ENCODE data around the gene TOGARAM1. TPM values are rescaled to one million over a fixed set of nuclear protein-coding genes. Genes with fewer than 3 reads are reported as not detected.

Gene TOGARAM1
- total RNA-seq, 1 donor from 2014 or later = 42.3 TPM

- Histone ChIP-seq H3K4me1 (ENCODE audit: control insufficient read depth in 3 of 3, insufficient read depth in 3 of 3, low read length in 3 of 3) (no peaks in the 10 kb centered on the region), H3K36me3 (ENCODE audit: control insufficient read depth in 3 of 3, insufficient read depth in 3 of 3, low read length in 3 of 3) (peaks cover 0 to 6% (median under 1%) of the 10 kb centered on the region in 3 donors), H3K4me3 (ENCODE audit: low read length in 3 of 3) (no peak overlapping the region), H3K9me3 (ENCODE audit: control insufficient read depth in 3 of 3, low read length in 3 of 3) (no peaks in the 10 kb centered on the region), H3K9ac (ENCODE audit: low read depth in 1 of 3, low read length in 3 of 3) (no peak overlapping the region), H3K27ac (ENCODE audit: low read depth, low read length) (no peak overlapping the region), H3K27me3 (ENCODE audit: control insufficient read depth in 3 of 3, insufficient read depth in 3 of 3, low read length in 3 of 3) (no peaks in the 10 kb centered on the region)
Observed at GRCh38 chr14:45057881-45058364, 95.9 kb downstream of the TOGARAM1 start.

GRCh38 chr14:45060551-45060950 lies 98.6 kb downstream of the TOGARAM1 start:
- H3K27ac ChIP-seq (ENCODE audit: low read depth, low read length) = no peak overlapping the region
- peaks cover 0 to 5% (median 2%) of the 10 kb centered on the region in 3 donors for H3K4me1 ChIP-seq (ENCODE audit: control insufficient read depth in 3 of 3, insufficient read depth in 3 of 3, low read length in 3 of 3)
- no peaks in the 10 kb centered on the region for H3K9me3 ChIP-seq (ENCODE audit: control insufficient read depth in 3 of 3, low read length in 3 of 3)

DNA sequence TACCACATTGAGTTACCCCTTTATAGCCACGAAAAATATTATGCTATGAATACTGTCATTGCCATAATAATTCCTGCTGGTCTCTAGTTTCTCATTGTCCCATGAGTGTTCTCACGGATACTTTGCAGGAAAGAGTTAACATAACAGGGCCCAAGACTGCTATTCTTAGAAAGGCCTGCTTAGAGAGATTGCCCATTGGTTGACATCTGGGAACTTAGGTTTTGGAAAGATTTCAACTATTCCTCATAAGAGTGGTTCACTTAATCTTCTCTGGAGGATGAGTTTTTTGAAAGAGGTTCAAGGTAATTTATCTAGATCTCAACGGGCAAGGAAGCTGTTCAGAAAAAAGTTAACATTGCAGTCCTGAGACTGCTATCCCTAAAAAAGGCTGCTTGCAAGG lies 103.5 kb downstream of the TOGARAM1 start:
- Histone ChIP-seq H3K36me3 (ENCODE audit: control insufficient read depth in 3 of 3, insufficient read depth in 3 of 3, low read length in 3 of 3) (no peaks in the 10 kb centered on the region), H3K4me3 (ENCODE audit: low read length in 3 of 3) (peak overlapping the region; percentile 13 to 45 (median 43)), H3K27me3 (ENCODE audit: control insufficient read depth in 3 of 3, insufficient read depth in 3 of 3, low read length in 3 of 3) (no peaks in the 10 kb centered on the region), H3K9me3 (ENCODE audit: control insufficient read depth in 3 of 3, low read length in 3 of 3) (no peaks in the 10 kb centered on the region), H3K9ac (ENCODE audit: low read depth in 1 of 3, low read length in 3 of 3) (peak overlapping the region in 1 of 3 donors; percentile 18), H3K27ac (ENCODE audit: low read depth, low read length) (peak overlapping the region; percentile 66), H3K4me1 (ENCODE audit: control insufficient read depth in 3 of 3, insufficient read depth in 3 of 3, low read length in 3 of 3) (peaks cover 6 to 10% (median 7%) of the 10 kb centered on the region in 3 donors)

More at GRCh38 chr14:45060551-45060950, 98.6 kb downstream of the TOGARAM1 start:
- Histone ChIP-seq H3K9ac (ENCODE audit: low read depth in 1 of 3, low read length in 3 of 3) (no peak overlapping the region), H3K27me3 (ENCODE audit: control insufficient read depth in 3 of 3, insufficient read depth in 3 of 3, low read length in 3 of 3) (no peaks in the 10 kb centered on the region), H3K36me3 (ENCODE audit: control insufficient read depth in 3 of 3, insufficient read depth in 3 of 3, low read length in 3 of 3) (no peaks in the 10 kb centered on the region), H3K4me3 (ENCODE audit: low read length in 3 of 3) (no peak overlapping the region)

- Histone ChIP-seq H3K4me1 (ENCODE audit: control insufficient read depth in 3 of 3, insufficient read depth in 3 of 3, low read length in 3 of 3) (peaks cover 6 to 10% (median 7%) of the 10 kb centered on the region in 3 donors), H3K27ac (ENCODE audit: low read depth, low read length) (peak overlapping the region; percentile 66), H3K27me3 (ENCODE audit: control insufficient read depth in 3 of 3, insufficient read depth in 3 of 3, low read length in 3 of 3) (no peaks in the 10 kb centered on the region), H3K4me3 (ENCODE audit: low read length in 3 of 3) (peak overlapping the region in 2 of 3 donors; percentile 14 to 45), H3K36me3 (ENCODE audit: control insufficient read depth in 3 of 3, insufficient read depth in 3 of 3, low read length in 3 of 3) (no peaks in the 10 kb centered on the region), H3K9ac (ENCODE audit: low read depth in 1 of 3, low read length in 3 of 3) (peak overlapping the region in 1 of 3 donors; percentile 25), H3K9me3 (ENCODE audit: control insufficient read depth in 3 of 3, low read length in 3 of 3) (no peaks in the 10 kb centered on the region)
Observed at GRCh38 chr14:45065956-45066355, 104.0 kb downstream of the TOGARAM1 start.

DNA sequence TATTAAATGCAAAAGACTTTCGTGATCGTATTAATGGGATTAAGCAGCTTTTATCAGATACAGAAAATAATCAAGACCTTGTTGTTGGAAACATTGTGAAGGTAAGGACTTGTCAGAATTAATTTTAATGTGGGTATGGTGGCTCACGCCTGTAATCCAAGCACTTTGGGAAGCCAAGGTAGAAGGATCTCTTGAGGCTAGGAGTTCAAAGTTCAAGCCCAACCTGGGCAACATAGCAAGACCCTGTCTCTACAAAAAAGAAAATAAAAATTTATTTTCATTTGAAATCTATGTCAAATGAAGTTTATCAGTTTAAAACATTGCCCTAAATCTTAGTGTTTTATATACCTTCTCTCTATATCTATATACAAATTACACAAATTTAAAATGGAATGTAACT lies 104.7 kb downstream of the TOGARAM1 start:
- Histone ChIP-seq H3K27ac (ENCODE audit: low read depth, low read length) (peak overlapping the region; percentile 66), H3K36me3 (ENCODE audit: control insufficient read depth in 3 of 3, insufficient read depth in 3 of 3, low read length in 3 of 3) (no peaks in the 10 kb centered on the region), H3K9ac (ENCODE audit: low read depth in 1 of 3, low read length in 3 of 3) (no peak overlapping the region), H3K27me3 (ENCODE audit: control insufficient read depth in 3 of 3, insufficient read depth in 3 of 3, low read length in 3 of 3) (no peaks in the 10 kb centered on the region), H3K4me1 (ENCODE audit: control insufficient read depth in 3 of 3, insufficient read depth in 3 of 3, low read length in 3 of 3) (peaks cover 6 to 10% (median 7%) of the 10 kb centered on the region in 3 donors), H3K4me3 (ENCODE audit: low read length in 3 of 3) (no peak overlapping the region), H3K9me3 (ENCODE audit: control insufficient read depth in 3 of 3, low read length in 3 of 3) (no peaks in the 10 kb centered on the region)

DNA sequence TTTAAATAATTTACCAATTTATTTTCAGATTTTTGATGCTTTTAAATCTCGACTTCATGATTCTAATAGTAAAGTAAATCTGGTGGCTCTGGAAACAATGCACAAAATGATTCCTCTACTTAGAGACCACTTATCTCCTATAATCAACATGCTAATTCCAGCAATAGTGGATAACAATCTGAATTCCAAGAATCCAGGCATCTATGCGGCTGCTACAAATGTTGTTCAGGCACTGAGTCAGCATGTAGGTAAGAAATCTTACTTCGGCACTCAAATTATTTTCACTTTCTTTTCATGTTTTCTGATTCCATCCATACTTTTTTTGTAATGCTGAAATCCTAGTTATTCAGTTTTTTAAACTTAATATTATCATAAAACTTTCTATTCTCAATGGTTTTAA lies 106.4 kb downstream of the TOGARAM1 start:
- Histone ChIP-seq H3K36me3 (ENCODE audit: control insufficient read depth in 3 of 3, insufficient read depth in 3 of 3, low read length in 3 of 3) (no peaks in the 10 kb centered on the region), H3K9ac (ENCODE audit: low read depth in 1 of 3, low read length in 3 of 3) (no peak overlapping the region), H3K27ac (ENCODE audit: low read depth, low read length) (no peak overlapping the region), H3K4me3 (ENCODE audit: low read length in 3 of 3) (no peak overlapping the region), H3K4me1 (ENCODE audit: control insufficient read depth in 3 of 3, insufficient read depth in 3 of 3, low read length in 3 of 3) (peaks cover 6 to 10% (median 7%) of the 10 kb centered on the region in 3 donors), H3K9me3 (ENCODE audit: control insufficient read depth in 3 of 3, low read length in 3 of 3) (no peaks in the 10 kb centered on the region), H3K27me3 (ENCODE audit: control insufficient read depth in 3 of 3, insufficient read depth in 3 of 3, low read length in 3 of 3) (no peaks in the 10 kb centered on the region)

- no peaks in the 10 kb centered on the region for H3K27me3 ChIP-seq (ENCODE audit: control insufficient read depth in 3 of 3, insufficient read depth in 3 of 3, low read length in 3 of 3)
- no peaks in the 10 kb centered on the region for H3K36me3 ChIP-seq (ENCODE audit: control insufficient read depth in 3 of 3, insufficient read depth in 3 of 3, low read length in 3 of 3)
- peaks cover 3 to 10% (median 6%) of the 10 kb centered on the region in 3 donors for H3K4me1 ChIP-seq (ENCODE audit: control insufficient read depth in 3 of 3, insufficient read depth in 3 of 3, low read length in 3 of 3)
- H3K9me3 ChIP-seq (ENCODE audit: control insufficient read depth in 3 of 3, low read length in 3 of 3) = no peaks in the 10 kb centered on the region
- H3K9ac ChIP-seq (ENCODE audit: low read depth in 1 of 3, low read length in 3 of 3) = no peak overlapping the region
- H3K27ac ChIP-seq (ENCODE audit: low read depth, low read length) = no peak overlapping the region
- H3K4me3 ChIP-seq (ENCODE audit: low read length in 3 of 3) = no peak overlapping the region
Observed at GRCh38 chr14:45070215-45070614, 108.2 kb downstream of the TOGARAM1 start.

GRCh38 chr14:45072126-45072525 lies 110.1 kb downstream of the TOGARAM1 start:
- Histone ChIP-seq H3K27me3 (ENCODE audit: control insufficient read depth in 3 of 3, insufficient read depth in 3 of 3, low read length in 3 of 3) (no peaks in the 10 kb centered on the region), H3K27ac (ENCODE audit: low read depth, low read length) (no peak overlapping the region), H3K36me3 (ENCODE audit: control insufficient read depth in 3 of 3, insufficient read depth in 3 of 3, low read length in 3 of 3) (no peaks in the 10 kb centered on the region), H3K4me1 (ENCODE audit: control insufficient read depth in 3 of 3, insufficient read depth in 3 of 3, low read length in 3 of 3) (no peaks in the 10 kb centered on the region), H3K4me3 (ENCODE audit: low read length in 3 of 3) (no peak overlapping the region), H3K9ac (ENCODE audit: low read depth in 1 of 3, low read length in 3 of 3) (no peak overlapping the region), H3K9me3 (ENCODE audit: control insufficient read depth in 3 of 3, low read length in 3 of 3) (no peaks in the 10 kb centered on the region)

GRCh38 chr14:45073231-45073879 lies 111.4 kb downstream of the TOGARAM1 start:
- no peaks in the 10 kb centered on the region for H3K4me1 ChIP-seq (ENCODE audit: control insufficient read depth in 3 of 3, insufficient read depth in 3 of 3, low read length in 3 of 3)
- no peaks in the 10 kb centered on the region for H3K36me3 ChIP-seq (ENCODE audit: control insufficient read depth in 3 of 3, insufficient read depth in 3 of 3, low read length in 3 of 3)

GRCh38 chr14:45078323-45078722 lies 116.3 kb downstream of the TOGARAM1 start:
- H3K4me1 ChIP-seq (ENCODE audit: control insufficient read depth in 3 of 3, insufficient read depth in 3 of 3, low read length in 3 of 3) = peaks cover under 1 to 2% (median 1%) of the 10 kb centered on the region in 3 donors
- no peaks in the 10 kb centered on the region for H3K36me3 ChIP-seq (ENCODE audit: control insufficient read depth in 3 of 3, insufficient read depth in 3 of 3, low read length in 3 of 3)
- H3K4me3 ChIP-seq (ENCODE audit: low read length in 3 of 3) = no peak overlapping the region
- no peaks in the 10 kb centered on the region for H3K9me3 ChIP-seq (ENCODE audit: control insufficient read depth in 3 of 3, low read length in 3 of 3)
- no peak overlapping the region for H3K27ac ChIP-seq (ENCODE audit: low read depth, low read length)
- H3K9ac ChIP-seq (ENCODE audit: low read depth in 1 of 3, low read length in 3 of 3) = no peak overlapping the region
- H3K27me3 ChIP-seq (ENCODE audit: control insufficient read depth in 3 of 3, insufficient read depth in 3 of 3, low read length in 3 of 3) = no peaks in the 10 kb centered on the region

More at GRCh38 chr14:45073231-45073879, 111.4 kb downstream of the TOGARAM1 start:
- H3K4me3 ChIP-seq (ENCODE audit: low read length in 3 of 3) = no peak overlapping the region
- H3K27ac ChIP-seq (ENCODE audit: low read depth, low read length) = no peak overlapping the region
- no peak overlapping the region for H3K9ac ChIP-seq (ENCODE audit: low read depth in 1 of 3, low read length in 3 of 3)
- no peaks in the 10 kb centered on the region for H3K9me3 ChIP-seq (ENCODE audit: control insufficient read depth in 3 of 3, low read length in 3 of 3)
- H3K27me3 ChIP-seq (ENCODE audit: control insufficient read depth in 3 of 3, insufficient read depth in 3 of 3, low read length in 3 of 3) = no peaks in the 10 kb centered on the region
